ENCODE data around the gene GMDS.

The GMDS gene

GRCh38 chr6:1701668-1702353, 543.6 kb downstream of the GMDS start:
- H3K27me3 ChIP-seq = no peaks in the 10 kb centered on the region
- DNase-seq = peak; percentile 68 to 85
- H3K9me3 ChIP-seq = no peaks in the 10 kb centered on the region
- peak overlapping the region; percentile 5 to 31 for H3K4me3 ChIP-seq
- H3K4me1 ChIP-seq = peaks cover 0 to 65% (median 41%) of the 10 kb centered on the region in 4 donors
- TF ChIP-seq CTCF (IDR thresholded peaks at IDR 0.05) = no peak
- peak overlapping the region; percentile 75 to 83 for H3K27ac ChIP-seq
- intact Hi-C loops (cut with DNase I; ENCODE audit: low total_unique reads) = loop anchor here (10.0 kb wide), 1 partner anchor 83 kb away; no protein-coding TSS in a partner anchor
- no peaks in the 10 kb centered on the region for H3K36me3 ChIP-seq

GRCh38 chr6:1700278-1700967, 545.0 kb downstream of the GMDS start:
- H3K27me3 ChIP-seq = no peaks in the 10 kb centered on the region
- H3K27ac ChIP-seq = peak overlapping the region; percentile 75 to 83
- intact Hi-C loops (cut with DNase I; ENCODE audit: low total_unique reads) = loop anchor here (10.0 kb wide), 1 partner anchor 84 kb away; no protein-coding TSS in a partner anchor
- no peaks in the 10 kb centered on the region for H3K36me3 ChIP-seq
- no peak for TF ChIP-seq CTCF (IDR thresholded peaks at IDR 0.05)
- peaks cover 0 to 79% (median 50%) of the 10 kb centered on the region in 4 donors for H3K4me1 ChIP-seq
- H3K4me3 ChIP-seq = no peak overlapping the region
- H3K9me3 ChIP-seq = no peaks in the 10 kb centered on the region
- DNase-seq = no peak

- H3K27ac ChIP-seq = peak overlapping the region; percentile 75 to 83
- no peak for DNase-seq
- no peak overlapping the region for H3K4me3 ChIP-seq
- intact Hi-C loops (cut with DNase I; ENCODE audit: low total_unique reads) = no loop called here
- H3K27me3 ChIP-seq = no peaks in the 10 kb centered on the region
- no peaks in the 10 kb centered on the region for H3K36me3 ChIP-seq
- no peak for TF ChIP-seq CTCF (IDR thresholded peaks at IDR 0.05)
- peaks cover 0 to 72% (median 51%) of the 10 kb centered on the region in 4 donors for H3K4me1 ChIP-seq
- H3K9me3 ChIP-seq = no peaks in the 10 kb centered on the region
Measured at GRCh38 chr6:1698527-1698926, 546.9 kb downstream of the GMDS start.

- Histone ChIP-seq H3K27ac (peak overlapping the region; percentile 78 to 83), H3K4me1 (peaks cover 0 to 65% (median 44%) of the 10 kb centered on the region in 4 donors), H3K9me3 (no peaks in the 10 kb centered on the region), H3K27me3 (no peaks in the 10 kb centered on the region), H3K36me3 (no peaks in the 10 kb centered on the region), H3K4me3 (no peak overlapping the region)
- DNase-seq = no peak
- no peak for TF ChIP-seq CTCF (IDR thresholded peaks at IDR 0.05)
- intact Hi-C loops (cut with DNase I; ENCODE audit: low total_unique reads) = no loop called here
Measured at GRCh38 chr6:1697688-1698351, 547.6 kb downstream of the GMDS start.

GRCh38 chr6:1696463-1696850, 548.9 kb downstream of the GMDS start:
- Histone ChIP-seq H3K36me3 (no peaks in the 10 kb centered on the region), H3K9me3 (no peaks in the 10 kb centered on the region), H3K27ac (peak overlapping the region; percentile 78 to 83), H3K27me3 (no peaks in the 10 kb centered on the region), H3K4me1 (peaks cover 0 to 55% (median 35%) of the 10 kb centered on the region in 4 donors), H3K4me3 (no peak overlapping the region)
- no peak for TF ChIP-seq CTCF (IDR thresholded peaks at IDR 0.05)
- no peak for DNase-seq
- intact Hi-C loops (cut with DNase I; ENCODE audit: low total_unique reads) = no loop called here

All from tibial artery (tissue), 4 donors.